HL-60 (cell line): Measurements from ENCODE around the gene SYT7.

Experiments used
- CTCF ChIP-seq: IDR thresholded peaks from one replicate; pipeline ENCODE4 v1.5.1; 2011; ENCODE audit warnings: low read length, control low read depth, inconsistent platforms; ENCODE audit not compliant: insufficient read depth
- GABPA ChIP-seq: IDR thresholded peaks from 2 replicates; pipeline ENCODE4 v1.6.1; 2012; ENCODE audit warnings: low read depth
- POLR2AphosphoS5 ChIP-seq: IDR thresholded peaks from 2 replicates; pipeline ENCODE4 v1.6.1; 2012; ENCODE audit warnings: low read depth

GRCh38 chr11:61531044-61531443 lies 49.8 kb downstream of the SYT7 start:
- TF ChIP-seq POLR2AphosphoS5 (no peak), CTCF (no peak), GABPA (no peak)
